DND-41 (cell line): ENCODE data around the gene GPN1.
"Not testable (repeated sequence)": the region's sequence is repeated elsewhere in the genome, so short reads cannot be mapped to it uniquely, and the experiment has no call there.

ENCODE experiments used
- EZH2 ChIP-seq: IDR thresholded peaks from 3 replicates; pipeline ENCODE4 v1.6.1; 2012; ENCODE audit warnings: borderline replicate concordance, low read depth, mild to moderate bottlenecking, moderate library complexity, low read length, inconsistent platforms; ENCODE audit not compliant: severe bottlenecking
- TF ChIP-seq, protein P1 (sequence below): IDR thresholded peaks from 2 replicates; pipeline ENCODE4 v1.5.1; 2012; ENCODE audit warnings: borderline replicate concordance, low read length, moderate library complexity, mild to moderate bottlenecking; ENCODE audit not compliant: poor library complexity, severe bottlenecking; ENCODE audit errors: extremely low read depth

DNA sequence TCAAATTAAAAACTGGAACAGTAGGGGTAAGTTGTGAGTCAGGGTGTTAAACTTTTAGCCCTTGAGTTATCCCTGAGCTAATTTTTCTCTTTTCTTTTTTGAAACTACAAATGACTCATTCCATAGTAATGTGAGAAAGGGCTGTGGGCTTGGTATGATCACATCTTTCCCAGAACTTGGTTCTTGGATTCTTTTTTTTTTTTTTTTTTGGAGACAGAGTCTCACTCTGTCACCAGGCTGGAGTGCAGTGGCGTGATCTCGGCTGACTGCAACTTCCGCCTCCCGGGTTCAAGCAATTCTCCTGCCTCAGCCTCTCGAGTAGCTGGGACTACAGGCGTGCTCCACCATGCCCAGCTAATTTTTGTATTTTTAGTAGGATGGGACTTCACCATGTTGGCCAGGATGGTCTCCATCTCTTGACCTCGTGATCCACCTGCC, 53.5 kb downstream of the GPN1 start:
- TF ChIP-seq, protein P1, sequence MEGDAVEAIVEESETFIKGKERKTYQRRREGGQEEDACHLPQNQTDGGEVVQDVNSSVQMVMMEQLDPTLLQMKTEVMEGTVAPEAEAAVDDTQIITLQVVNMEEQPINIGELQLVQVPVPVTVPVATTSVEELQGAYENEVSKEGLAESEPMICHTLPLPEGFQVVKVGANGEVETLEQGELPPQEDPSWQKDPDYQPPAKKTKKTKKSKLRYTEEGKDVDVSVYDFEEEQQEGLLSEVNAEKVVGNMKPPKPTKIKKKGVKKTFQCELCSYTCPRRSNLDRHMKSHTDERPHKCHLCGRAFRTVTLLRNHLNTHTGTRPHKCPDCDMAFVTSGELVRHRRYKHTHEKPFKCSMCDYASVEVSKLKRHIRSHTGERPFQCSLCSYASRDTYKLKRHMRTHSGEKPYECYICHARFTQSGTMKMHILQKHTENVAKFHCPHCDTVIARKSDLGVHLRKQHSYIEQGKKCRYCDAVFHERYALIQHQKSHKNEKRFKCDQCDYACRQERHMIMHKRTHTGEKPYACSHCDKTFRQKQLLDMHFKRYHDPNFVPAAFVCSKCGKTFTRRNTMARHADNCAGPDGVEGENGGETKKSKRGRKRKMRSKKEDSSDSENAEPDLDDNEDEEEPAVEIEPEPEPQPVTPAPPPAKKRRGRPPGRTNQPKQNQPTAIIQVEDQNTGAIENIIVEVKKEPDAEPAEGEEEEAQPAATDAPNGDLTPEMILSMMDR = not testable (repeated sequence)
- not testable (repeated sequence) for TF ChIP-seq EZH2
